Activated naive CD8-positive, alpha-beta T cell (primary cell): ENCODE results near the gene RNASE9.

Source experiments
- H3K27ac Mint-ChIP-seq: one replicate; pipeline ENCODE4 v1.8.0; 2021; ENCODE audit warnings: mixed read lengths
- H3K27me3 Mint-ChIP-seq: one replicate; pipeline ENCODE4 v1.8.0; 2021; ENCODE audit warnings: mixed read lengths
- H3K36me3 Mint-ChIP-seq: one replicate; pipeline ENCODE4 v1.8.0; 2021; ENCODE audit warnings: mixed read lengths
- H3K4me1 Mint-ChIP-seq: one replicate; pipeline ENCODE4 v1.8.0; 2021; ENCODE audit warnings: low read depth, mixed read lengths
- H3K4me3 Mint-ChIP-seq: one replicate; pipeline ENCODE4 v1.8.0; 2021; ENCODE audit warnings: mild to moderate bottlenecking, mixed read lengths
- H3K9me3 Mint-ChIP-seq: one replicate; pipeline ENCODE4 v1.8.0; 2021; ENCODE audit warnings: low read depth, mixed read lengths

RNASE9 gene

DNA sequence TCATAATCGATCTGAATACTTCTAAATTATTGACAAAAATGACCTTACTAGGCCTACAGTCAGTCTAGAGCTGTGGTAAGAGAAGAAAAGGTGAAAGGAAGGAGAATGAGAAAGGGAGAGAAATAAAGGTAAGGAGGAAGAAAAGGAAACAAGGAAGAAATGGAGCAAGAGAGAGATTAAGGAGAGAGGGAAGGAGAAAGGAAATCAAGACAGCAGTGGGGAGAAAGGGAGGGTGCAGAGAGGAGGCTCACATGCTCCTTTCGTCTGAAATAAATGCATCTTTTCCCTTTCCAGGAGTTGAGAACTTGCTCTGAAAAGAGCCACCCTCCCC lies 3.7 kb downstream of the RNASE9 start:
- Mint-ChIP-seq H3K36me3 (peaks cover 2% of the 10 kb centered on the region), H3K4me3 (no peak overlapping the region), H3K27ac (no peak overlapping the region), H3K9me3 (no peaks in the 10 kb centered on the region), H3K4me1 (no peaks in the 10 kb centered on the region), H3K27me3 (peaks cover 2% of the 10 kb centered on the region)

- Mint-ChIP-seq H3K4me3 (no peak overlapping the region), H3K27me3 (peaks cover 2% of the 10 kb centered on the region), H3K4me1 (no peaks in the 10 kb centered on the region), H3K9me3 (no peaks in the 10 kb centered on the region), H3K36me3 (peaks cover 2% of the 10 kb centered on the region), H3K27ac (no peak overlapping the region)
Measured at GRCh38 chr14:20556500-20557211, 4.2 kb downstream of the RNASE9 start.

- Mint-ChIP-seq H3K36me3 (peaks cover 2% of the 10 kb centered on the region), H3K4me1 (no peaks in the 10 kb centered on the region), H3K4me3 (no peak overlapping the region), H3K9me3 (no peaks in the 10 kb centered on the region), H3K27me3 (peaks cover 2% of the 10 kb centered on the region), H3K27ac (no peak overlapping the region)
Measured at GRCh38 chr14:20555845-20556244, 5.0 kb downstream of the RNASE9 start.

GRCh38 chr14:20553024-20553423 lies 7.8 kb downstream of the RNASE9 start:
- no peaks in the 10 kb centered on the region for H3K9me3 Mint-ChIP-seq
- no peak overlapping the region for H3K27ac Mint-ChIP-seq
- H3K4me3 Mint-ChIP-seq: no peak overlapping the region
- no peaks in the 10 kb centered on the region for H3K4me1 Mint-ChIP-seq
- peaks cover 3% of the 10 kb centered on the region for H3K27me3 Mint-ChIP-seq
- peaks cover 2% of the 10 kb centered on the region for H3K36me3 Mint-ChIP-seq

GRCh38 chr14:20551606-20552005 lies 9.2 kb downstream of the RNASE9 start:
- Mint-ChIP-seq H3K4me1 (no peaks in the 10 kb centered on the region), H3K36me3 (peaks cover 2% of the 10 kb centered on the region), H3K4me3 (no peak overlapping the region), H3K27ac (no peak overlapping the region), H3K9me3 (no peaks in the 10 kb centered on the region), H3K27me3 (peaks cover 3% of the 10 kb centered on the region)

GRCh38 chr14:20550926-20551325 lies 9.9 kb downstream of the RNASE9 start:
- Mint-ChIP-seq H3K9me3 (no peaks in the 10 kb centered on the region), H3K27ac (no peak overlapping the region), H3K4me1 (no peaks in the 10 kb centered on the region), H3K36me3 (peaks cover 2% of the 10 kb centered on the region), H3K27me3 (peaks cover 3% of the 10 kb centered on the region), H3K4me3 (no peak overlapping the region)

DNA sequence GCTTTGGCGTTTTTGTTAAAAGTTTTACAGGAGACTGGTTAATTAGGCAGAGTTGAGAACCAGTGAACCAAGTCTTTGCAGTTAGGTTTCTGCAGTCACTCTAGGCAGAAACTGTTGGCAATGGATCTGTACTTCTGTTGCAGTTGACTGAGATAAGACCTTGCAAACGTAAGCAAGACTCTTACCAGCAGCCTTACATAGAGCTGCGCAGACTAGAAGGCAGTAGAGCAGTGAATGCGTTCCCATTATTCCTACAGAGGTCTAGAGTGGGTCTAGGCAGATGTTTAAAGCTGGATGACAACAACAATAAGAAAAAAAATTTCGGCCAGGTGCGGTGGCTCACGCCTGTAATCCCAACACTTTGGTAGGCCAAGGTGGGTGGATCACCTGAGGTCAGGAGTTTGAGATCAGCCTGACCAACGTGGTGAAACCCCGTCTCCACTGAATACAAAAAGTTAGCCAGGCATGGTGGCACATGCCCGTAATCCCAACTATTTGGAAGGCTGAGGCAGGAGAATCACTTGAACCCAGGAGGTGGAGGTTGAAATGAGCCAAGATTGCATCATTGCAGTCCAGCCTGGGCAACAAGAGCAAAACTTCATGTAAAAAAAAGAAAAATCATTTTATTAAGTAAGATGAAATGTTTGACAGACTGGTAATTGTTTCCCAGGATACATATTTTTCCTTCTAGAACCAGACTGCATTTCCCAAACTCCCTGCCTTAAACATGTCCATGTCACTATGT lies 12.3 kb downstream of the RNASE9 start:
- Mint-ChIP-seq H3K27me3 (peaks cover 14% of the 10 kb centered on the region), H3K4me1 (no peaks in the 10 kb centered on the region), H3K36me3 (peaks cover 2% of the 10 kb centered on the region), H3K27ac (no peak overlapping the region), H3K4me3 (no peak overlapping the region), H3K9me3 (no peaks in the 10 kb centered on the region)

GRCh38 chr14:20546877-20547276 lies 14.0 kb downstream of the RNASE9 start:
- peaks cover 14% of the 10 kb centered on the region for H3K27me3 Mint-ChIP-seq
- no peaks in the 10 kb centered on the region for H3K36me3 Mint-ChIP-seq
- no peaks in the 10 kb centered on the region for H3K9me3 Mint-ChIP-seq
- H3K4me1 Mint-ChIP-seq: no peaks in the 10 kb centered on the region
- H3K4me3 Mint-ChIP-seq: no peak overlapping the region
- no peak overlapping the region for H3K27ac Mint-ChIP-seq

GRCh38 chr14:20539906-20540305 lies 20.9 kb downstream of the RNASE9 start:
- Mint-ChIP-seq H3K4me3 (no peak overlapping the region), H3K36me3 (no peaks in the 10 kb centered on the region), H3K27ac (no peak overlapping the region), H3K27me3 (peaks cover 6% of the 10 kb centered on the region), H3K4me1 (no peaks in the 10 kb centered on the region), H3K9me3 (no peaks in the 10 kb centered on the region)

DNA sequence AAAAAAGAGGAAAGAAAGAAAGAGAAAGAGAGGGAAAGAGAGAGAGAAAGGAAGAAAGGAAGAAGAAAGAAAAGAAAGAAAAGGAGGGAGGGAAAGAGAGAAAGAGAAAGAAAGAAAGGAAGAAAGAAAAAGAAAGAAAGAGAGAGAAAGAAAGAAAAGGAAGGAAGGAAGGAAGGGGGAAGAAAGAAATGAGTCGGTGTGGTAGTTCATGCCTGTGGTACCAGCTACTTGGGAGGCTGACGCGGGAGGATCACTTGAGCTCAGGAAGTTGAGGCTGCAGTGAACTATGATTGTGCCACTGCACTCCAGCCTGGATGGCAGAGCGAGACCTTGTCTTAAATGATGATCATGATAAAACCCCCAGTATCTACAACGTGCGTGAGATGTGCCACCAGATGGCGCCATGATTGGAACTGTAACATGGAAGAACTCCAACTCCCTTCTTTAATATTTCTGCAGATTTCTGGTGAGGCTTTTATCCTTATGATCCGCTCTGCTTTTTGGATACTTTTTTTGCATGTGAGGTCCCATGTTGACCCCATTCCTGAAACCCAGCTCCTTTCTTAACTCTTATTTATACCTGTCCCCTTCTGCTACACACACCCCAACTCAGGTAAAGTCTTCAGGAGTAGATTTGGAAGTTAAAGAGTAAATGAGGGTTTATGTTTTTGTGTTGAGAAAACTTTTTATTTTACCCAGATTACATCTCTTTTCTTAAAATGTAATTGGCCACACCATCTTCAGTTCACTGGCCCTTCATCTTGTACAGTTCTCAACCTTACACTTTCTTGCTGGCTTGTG lies 29.9 kb downstream of the RNASE9 start:
- no peak overlapping the region for H3K27ac Mint-ChIP-seq
- H3K4me1 Mint-ChIP-seq: peaks cover 7% of the 10 kb centered on the region
- H3K27me3 Mint-ChIP-seq: no peaks in the 10 kb centered on the region
- H3K4me3 Mint-ChIP-seq: peak overlapping the region; percentile 4
- H3K9me3 Mint-ChIP-seq: no peaks in the 10 kb centered on the region
- no peaks in the 10 kb centered on the region for H3K36me3 Mint-ChIP-seq

DNA sequence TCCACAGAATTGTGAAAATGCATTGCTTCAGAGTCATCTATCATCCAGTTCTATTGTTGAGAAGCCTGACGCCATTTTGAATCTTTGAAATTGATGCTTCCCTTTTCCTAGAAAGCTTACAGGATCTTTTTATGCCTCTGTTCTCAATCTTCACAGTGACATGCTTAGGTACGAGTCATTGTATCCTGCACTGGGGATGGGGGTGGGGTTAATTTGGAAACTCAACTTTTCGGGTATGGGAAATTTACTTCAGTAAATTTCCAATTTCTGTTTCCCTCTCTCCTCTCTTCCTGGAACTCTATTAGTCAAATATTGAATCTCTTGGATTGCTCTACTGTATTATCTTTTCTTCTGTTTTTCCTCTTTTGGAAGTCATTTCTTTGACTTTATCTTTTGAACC lies 31.0 kb downstream of the RNASE9 start:
- Mint-ChIP-seq H3K9me3 (no peaks in the 10 kb centered on the region), H3K27ac (no peak overlapping the region), H3K4me3 (no peak overlapping the region), H3K36me3 (no peaks in the 10 kb centered on the region), H3K27me3 (no peaks in the 10 kb centered on the region), H3K4me1 (peaks cover 7% of the 10 kb centered on the region)

GRCh38 chr14:20524027-20524426 lies 36.8 kb downstream of the RNASE9 start:
- Mint-ChIP-seq H3K4me3 (no peak overlapping the region), H3K4me1 (no peaks in the 10 kb centered on the region), H3K36me3 (no peaks in the 10 kb centered on the region), H3K9me3 (peaks cover 7% of the 10 kb centered on the region), H3K27ac (no peak overlapping the region), H3K27me3 (no peaks in the 10 kb centered on the region)

DNA sequence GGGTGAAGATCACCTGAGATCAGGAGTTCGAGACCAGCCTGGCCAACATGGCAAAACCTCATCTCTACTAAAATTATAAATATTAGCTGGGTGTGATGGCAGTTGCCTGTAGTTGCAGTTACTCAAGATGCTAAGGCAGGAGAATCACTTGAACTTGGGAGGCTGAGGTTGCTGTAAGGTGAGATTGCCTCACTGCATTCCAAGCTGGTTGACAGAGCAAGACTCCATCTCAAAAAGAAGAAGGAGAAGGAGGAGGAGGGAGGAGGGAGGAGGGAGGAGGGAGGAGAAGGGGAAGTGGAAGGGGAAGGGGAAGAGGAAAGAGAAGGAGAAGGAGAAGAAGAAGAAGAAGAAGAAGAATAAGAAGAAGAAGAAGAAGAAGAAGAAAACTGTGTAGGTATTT lies 38.5 kb downstream of the RNASE9 start:
- H3K9me3 Mint-ChIP-seq: peaks cover 7% of the 10 kb centered on the region
- H3K27ac Mint-ChIP-seq: no peak overlapping the region
- no peaks in the 10 kb centered on the region for H3K27me3 Mint-ChIP-seq
- no peaks in the 10 kb centered on the region for H3K36me3 Mint-ChIP-seq
- H3K4me1 Mint-ChIP-seq: no peaks in the 10 kb centered on the region
- no peak overlapping the region for H3K4me3 Mint-ChIP-seq

GRCh38 chr14:20516921-20517320 lies 43.9 kb downstream of the RNASE9 start:
- Mint-ChIP-seq H3K4me1 (no peaks in the 10 kb centered on the region), H3K4me3 (no peak overlapping the region), H3K27ac (no peak overlapping the region)

GRCh38 chr14:20515846-20516245 lies 45.0 kb downstream of the RNASE9 start:
- Mint-ChIP-seq H3K27me3 (no peaks in the 10 kb centered on the region), H3K36me3 (no peaks in the 10 kb centered on the region), H3K4me3 (no peak overlapping the region), H3K27ac (no peak overlapping the region), H3K4me1 (no peaks in the 10 kb centered on the region), H3K9me3 (peaks cover 7% of the 10 kb centered on the region)

More at GRCh38 chr14:20516921-20517320, 43.9 kb downstream of the RNASE9 start:
- Mint-ChIP-seq H3K9me3 (peaks cover 7% of the 10 kb centered on the region), H3K36me3 (no peaks in the 10 kb centered on the region), H3K27me3 (no peaks in the 10 kb centered on the region)
